Fibroblast of gingiva (primary cell): Measurements from ENCODE around the gene MEGF11.

Source experiments
- DNase-seq: peaks from one replicate; pipeline ENCODE4 v3.0.0-alpha.2; 2011; ENCODE audit warnings: low read depth

Gene MEGF11

DNA sequence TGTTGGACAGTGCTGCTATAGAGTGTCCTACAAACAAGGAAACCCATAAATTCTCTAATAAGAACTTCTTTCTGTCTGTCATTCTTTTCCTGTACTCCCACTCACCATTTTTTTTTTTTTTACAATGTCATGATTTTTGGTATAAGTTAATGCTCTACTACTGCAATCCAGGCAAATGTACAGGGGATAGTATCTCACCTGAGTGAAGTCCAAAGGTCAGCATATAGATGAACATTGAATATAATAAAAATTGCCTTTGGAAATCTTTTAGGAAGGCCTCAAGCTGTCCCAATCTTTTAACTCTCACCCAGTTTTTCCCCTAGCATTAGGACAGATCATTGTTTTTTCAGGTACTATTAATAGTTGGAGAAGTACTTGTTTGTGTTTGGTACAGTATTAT, 405.6 kb downstream of the MEGF11 start:
- DNase-seq: no peak

DNA sequence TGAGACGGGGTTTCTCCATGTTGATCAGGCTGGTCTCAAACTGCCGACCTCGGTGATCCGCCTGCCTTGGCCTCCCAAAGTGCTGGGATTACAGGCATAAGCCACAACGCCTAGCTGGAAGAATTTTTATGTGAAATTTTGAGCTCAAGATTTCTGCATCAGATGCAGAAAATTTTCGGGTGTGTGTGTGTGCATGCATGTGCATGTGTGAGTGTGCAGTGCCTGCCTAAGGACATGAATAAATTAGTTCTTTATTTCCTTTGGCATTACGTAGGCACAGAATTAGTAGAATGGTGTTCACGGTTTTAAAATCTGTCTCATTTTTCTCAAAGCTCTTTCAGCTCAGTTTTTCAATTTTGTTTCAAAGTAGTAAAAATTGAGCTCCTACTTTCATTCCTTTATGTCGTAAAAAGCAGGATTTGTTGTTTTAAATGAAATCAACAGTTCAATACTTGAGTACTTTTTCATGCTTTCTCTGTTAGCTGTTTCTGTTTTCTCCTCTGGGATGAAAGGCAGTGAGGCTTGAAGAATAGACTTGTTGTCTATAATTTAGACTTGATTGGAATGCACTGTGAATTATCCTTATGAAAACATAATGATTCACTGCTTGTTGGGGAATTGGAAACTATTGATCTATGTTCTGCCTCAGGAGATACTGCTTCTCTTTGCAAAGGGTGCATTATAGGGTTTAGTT, 407.6 kb downstream of the MEGF11 start:
- no peak for DNase-seq
